NCI-H2227 treated with DMSO at 0.1 percent for 48 hours (cell line): ENCODE data around the gene ITGA2.
"Not testable (repeated sequence)": the region's sequence is repeated elsewhere in the genome, so short reads cannot be mapped to it uniquely, and the experiment has no call there.

Experiments used
- DNase-seq: peaks from one replicate; lab custom pipeline; 2025; lab: John Stamatoyannopoulos, UW

ITGA2 gene

GRCh38 chr5:53099546-53099945 is 110.4 kb downstream of the ITGA2 start:
- no peak for DNase-seq

GRCh38 chr5:53100606-53101005 is 111.5 kb downstream of the ITGA2 start:
- DNase-seq = no peak

GRCh38 chr5:53105611-53106300 is 116.6 kb downstream of the ITGA2 start:
- DNase-seq = no peak

- DNase-seq = no peak
Observed at GRCh38 chr5:53109056-53109442, 119.9 kb downstream of the ITGA2 start.

- peak; percentile 84 for DNase-seq
Observed at GRCh38 chr5:53109443-53110127, 120.4 kb downstream of the ITGA2 start, which contains the start of gene MOCS2. TSS of gene MOCS2 (minus strand) at chr5:53109757. CDS start at chr5:53107174, 2,583 bp downstream.

- DNase-seq = no peak
Observed at GRCh38 chr5:53110156-53110555, 121.0 kb downstream of the ITGA2 start.

- DNase-seq = no peak
Observed at GRCh38 chr5:53111139-53111538, 122.0 kb downstream of the ITGA2 start.

GRCh38 chr5:53112307-53112706 is 123.2 kb downstream of the ITGA2 start:
- not testable (repeated sequence) for DNase-seq

GRCh38 chr5:53112909-53113308 is 123.8 kb downstream of the ITGA2 start:
- no peak for DNase-seq

GRCh38 chr5:53113947-53114346 is 124.8 kb downstream of the ITGA2 start:
- DNase-seq = no peak

GRCh38 chr5:53114988-53115387 is 125.8 kb downstream of the ITGA2 start:
- DNase-seq = no peak

- DNase-seq = no peak
Observed at GRCh38 chr5:53116597-53116996, 127.4 kb downstream of the ITGA2 start.

- DNase-seq = no peak
Observed at GRCh38 chr5:53118879-53119278, 129.7 kb downstream of the ITGA2 start.

- DNase-seq = no peak
Observed at GRCh38 chr5:53120165-53120564, 131.0 kb downstream of the ITGA2 start.

GRCh38 chr5:53123702-53124101 is 134.6 kb downstream of the ITGA2 start:
- DNase-seq = peak; percentile 5

- no peak for DNase-seq
Observed at GRCh38 chr5:53126521-53126920, 137.4 kb downstream of the ITGA2 start.

GRCh38 chr5:53127107-53127506 is 138.0 kb downstream of the ITGA2 start:
- DNase-seq = no peak

GRCh38 chr5:53128481-53128880 is 139.3 kb downstream of the ITGA2 start:
- no peak for DNase-seq

- no peak for DNase-seq
Observed at GRCh38 chr5:53130266-53130665, 141.1 kb downstream of the ITGA2 start.

GRCh38 chr5:53133020-53133419 is 143.9 kb downstream of the ITGA2 start:
- no peak for DNase-seq
